Dendritic cell treated with granulocyte-macrophage colony-stimulating factor and Interleukin-4, amounts not matched to agents 40 ng/mL and 50 ng/mL, for 4 days (primary cell): ENCODE results near the gene CST3.
A peak's percentile ranks its signal among the peaks of the same experiment; 100 is the strongest.

Source experiments
- H3K27ac Mint-ChIP-seq: one replicate; pipeline ENCODE4 v1.8.0; 2022; ENCODE audit warnings: mild to moderate bottlenecking, mixed read lengths
- H3K27me3 Mint-ChIP-seq: one replicate; pipeline ENCODE4 v1.8.0; 2022; ENCODE audit warnings: mild to moderate bottlenecking, mixed read lengths
- H3K36me3 Mint-ChIP-seq: one replicate; pipeline ENCODE4 v1.8.0; 2022; ENCODE audit warnings: low read depth, mixed read lengths
- H3K4me1 Mint-ChIP-seq: one replicate; pipeline ENCODE4 v1.8.0; 2022; ENCODE audit warnings: low read depth, mixed read lengths
- H3K4me3 Mint-ChIP-seq: one replicate; pipeline ENCODE4 v1.8.0; 2022; ENCODE audit warnings: mild to moderate bottlenecking, moderate library complexity, mixed read lengths
- H3K9me3 Mint-ChIP-seq: one replicate; pipeline ENCODE4 v1.8.0; 2022; ENCODE audit warnings: mixed read lengths
- intact Hi-C: fragments of 100-400 bp; cut with micrococcal nuclease; formaldehyde crosslinking; loops from one replicate; pipeline ENCODE4 v1.15.0; 2022

Gene CST3

GRCh38 chr20:23634044-23634801 lies 3.5 kb downstream of the CST3 start:
- no peaks in the 10 kb centered on the region for H3K9me3 Mint-ChIP-seq
- intact Hi-C loops: loop anchor here (5.0 kb wide), 1 partner anchor 33 kb away; no protein-coding TSS in a partner anchor
- H3K4me3 Mint-ChIP-seq: peak overlapping the region; percentile 89
- peaks cover 75% of the 10 kb centered on the region for H3K36me3 Mint-ChIP-seq
- H3K27me3 Mint-ChIP-seq: no peaks in the 10 kb centered on the region
- peaks cover 83% of the 10 kb centered on the region for H3K4me1 Mint-ChIP-seq
- H3K27ac Mint-ChIP-seq: peak overlapping the region; percentile 94

- H3K27me3 Mint-ChIP-seq: no peaks in the 10 kb centered on the region
- H3K9me3 Mint-ChIP-seq: no peaks in the 10 kb centered on the region
- H3K4me1 Mint-ChIP-seq: peaks cover 85% of the 10 kb centered on the region
- H3K36me3 Mint-ChIP-seq: peaks cover 87% of the 10 kb centered on the region
- intact Hi-C loops: loop anchor here (5.0 kb wide), 1 partner anchor 34 kb away; no protein-coding TSS in a partner anchor
- H3K27ac Mint-ChIP-seq: peak overlapping the region; percentile 94
- H3K4me3 Mint-ChIP-seq: peak overlapping the region; percentile 89
These were observed 4.8 kb downstream of the CST3 start for GRCh38 chr20:23632711-23633573.

- peaks cover 87% of the 10 kb centered on the region for H3K4me1 Mint-ChIP-seq
- H3K36me3 Mint-ChIP-seq: peaks cover 85% of the 10 kb centered on the region
- H3K27me3 Mint-ChIP-seq: no peaks in the 10 kb centered on the region
- H3K4me3 Mint-ChIP-seq: peak overlapping the region; percentile 42
- no peaks in the 10 kb centered on the region for H3K9me3 Mint-ChIP-seq
- peak overlapping the region; percentile 94 for H3K27ac Mint-ChIP-seq
- intact Hi-C loops: loop anchor here (5.0 kb wide), 1 partner anchor 35 kb away; no protein-coding TSS in a partner anchor
These were observed 5.6 kb downstream of the CST3 start for GRCh38 chr20:23631981-23632710.

GRCh38 chr20:23631226-23631822 lies 6.4 kb downstream of the CST3 start:
- H3K27ac Mint-ChIP-seq: peak overlapping the region; percentile 94
- peak overlapping the region; percentile 26 for H3K4me3 Mint-ChIP-seq
- no peaks in the 10 kb centered on the region for H3K27me3 Mint-ChIP-seq
- H3K4me1 Mint-ChIP-seq: peaks cover 90% of the 10 kb centered on the region
- no peaks in the 10 kb centered on the region for H3K9me3 Mint-ChIP-seq
- intact Hi-C loops: loop anchor here (5.0 kb wide), 1 partner anchor 36 kb away; no protein-coding TSS in a partner anchor
- H3K36me3 Mint-ChIP-seq: peaks cover 76% of the 10 kb centered on the region

- H3K9me3 Mint-ChIP-seq: no peaks in the 10 kb centered on the region
- H3K4me3 Mint-ChIP-seq: no peak overlapping the region
- H3K4me1 Mint-ChIP-seq: peaks cover 90% of the 10 kb centered on the region
- peaks cover 67% of the 10 kb centered on the region for H3K36me3 Mint-ChIP-seq
- H3K27me3 Mint-ChIP-seq: no peaks in the 10 kb centered on the region
- peak overlapping the region; percentile 91 for H3K27ac Mint-ChIP-seq
- intact Hi-C loops: loop anchor here (5.0 kb wide), 1 partner anchor 37 kb away; no protein-coding TSS in a partner anchor
These were observed 7.3 kb downstream of the CST3 start for GRCh38 chr20:23630392-23630849.

- H3K9me3 Mint-ChIP-seq: no peaks in the 10 kb centered on the region
- H3K27ac Mint-ChIP-seq: peak overlapping the region; percentile 91
- intact Hi-C loops: loop anchor here (5.0 kb wide), 1 partner anchor 38 kb away; no protein-coding TSS in a partner anchor
- no peak overlapping the region for H3K4me3 Mint-ChIP-seq
- H3K27me3 Mint-ChIP-seq: no peaks in the 10 kb centered on the region
- peaks cover 90% of the 10 kb centered on the region for H3K4me1 Mint-ChIP-seq
- H3K36me3 Mint-ChIP-seq: peaks cover 61% of the 10 kb centered on the region
These were observed 8.0 kb downstream of the CST3 start for GRCh38 chr20:23629542-23630391.

- H3K9me3 Mint-ChIP-seq: no peaks in the 10 kb centered on the region
- peak overlapping the region; percentile 91 for H3K27ac Mint-ChIP-seq
- no peak overlapping the region for H3K4me3 Mint-ChIP-seq
- no peaks in the 10 kb centered on the region for H3K27me3 Mint-ChIP-seq
- peaks cover 54% of the 10 kb centered on the region for H3K36me3 Mint-ChIP-seq
- intact Hi-C loops: no loop called here
- H3K4me1 Mint-ChIP-seq: peaks cover 90% of the 10 kb centered on the region
These were observed 8.7 kb downstream of the CST3 start for GRCh38 chr20:23629017-23629541.

- no peaks in the 10 kb centered on the region for H3K27me3 Mint-ChIP-seq
- peaks cover 89% of the 10 kb centered on the region for H3K4me1 Mint-ChIP-seq
- H3K9me3 Mint-ChIP-seq: no peaks in the 10 kb centered on the region
- no peak overlapping the region for H3K4me3 Mint-ChIP-seq
- H3K27ac Mint-ChIP-seq: peak overlapping the region; percentile 91
- intact Hi-C loops: no loop called here
- peaks cover 48% of the 10 kb centered on the region for H3K36me3 Mint-ChIP-seq
These were observed 9.2 kb downstream of the CST3 start for GRCh38 chr20:23628402-23629016.

GRCh38 chr20:23627501-23627900 lies 10.3 kb downstream of the CST3 start:
- intact Hi-C loops: no loop called here
- H3K27me3 Mint-ChIP-seq: no peaks in the 10 kb centered on the region
- H3K36me3 Mint-ChIP-seq: peaks cover 38% of the 10 kb centered on the region
- H3K27ac Mint-ChIP-seq: no peak overlapping the region
- H3K4me1 Mint-ChIP-seq: peaks cover 88% of the 10 kb centered on the region
- no peak overlapping the region for H3K4me3 Mint-ChIP-seq
- H3K9me3 Mint-ChIP-seq: no peaks in the 10 kb centered on the region

GRCh38 chr20:23626040-23626620 lies 11.6 kb downstream of the CST3 start:
- no peaks in the 10 kb centered on the region for H3K9me3 Mint-ChIP-seq
- H3K4me3 Mint-ChIP-seq: no peak overlapping the region
- no peaks in the 10 kb centered on the region for H3K27me3 Mint-ChIP-seq
- H3K36me3 Mint-ChIP-seq: peaks cover 25% of the 10 kb centered on the region
- H3K4me1 Mint-ChIP-seq: peaks cover 81% of the 10 kb centered on the region
- peak overlapping the region; percentile 72 for H3K27ac Mint-ChIP-seq
- intact Hi-C loops: no loop called here

GRCh38 chr20:23625236-23625964 lies 12.4 kb downstream of the CST3 start:
- H3K4me3 Mint-ChIP-seq: no peak overlapping the region
- peak overlapping the region; percentile 72 for H3K27ac Mint-ChIP-seq
- no peaks in the 10 kb centered on the region for H3K9me3 Mint-ChIP-seq
- H3K27me3 Mint-ChIP-seq: no peaks in the 10 kb centered on the region
- intact Hi-C loops: no loop called here
- H3K36me3 Mint-ChIP-seq: peaks cover 21% of the 10 kb centered on the region
- peaks cover 82% of the 10 kb centered on the region for H3K4me1 Mint-ChIP-seq
